ENCODE measurements around the gene RBM38.

DNA sequence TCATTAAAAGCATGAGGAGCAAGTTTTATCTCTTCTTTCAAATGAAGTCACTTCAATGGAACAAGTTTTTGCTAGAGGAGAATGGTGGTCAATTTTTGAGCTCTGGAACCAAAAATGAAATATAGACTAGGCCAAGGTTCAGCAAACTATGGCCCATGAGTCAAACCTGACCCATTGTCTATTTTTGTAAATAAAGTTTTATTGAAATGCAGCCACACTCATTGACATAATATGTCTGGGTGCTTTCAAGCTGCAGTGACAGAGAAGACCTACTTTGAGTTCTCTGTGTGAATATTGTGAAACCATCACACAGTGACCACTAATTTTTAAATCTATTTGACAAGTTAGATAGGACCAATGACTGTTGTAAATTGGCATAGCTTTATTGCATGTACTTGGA lies 26.7 kb upstream of the RBM38 start:
- no peak for TF ChIP-seq MXI1 (IDR thresholded peaks at IDR 0.05; ENCODE audit: low read depth, low read length)
- TF ChIP-seq ZNF274 (IDR thresholded peaks at IDR 0.05; ENCODE audit: insufficient read depth, insufficient read length): no peak
- TF ChIP-seq, protein P1, sequence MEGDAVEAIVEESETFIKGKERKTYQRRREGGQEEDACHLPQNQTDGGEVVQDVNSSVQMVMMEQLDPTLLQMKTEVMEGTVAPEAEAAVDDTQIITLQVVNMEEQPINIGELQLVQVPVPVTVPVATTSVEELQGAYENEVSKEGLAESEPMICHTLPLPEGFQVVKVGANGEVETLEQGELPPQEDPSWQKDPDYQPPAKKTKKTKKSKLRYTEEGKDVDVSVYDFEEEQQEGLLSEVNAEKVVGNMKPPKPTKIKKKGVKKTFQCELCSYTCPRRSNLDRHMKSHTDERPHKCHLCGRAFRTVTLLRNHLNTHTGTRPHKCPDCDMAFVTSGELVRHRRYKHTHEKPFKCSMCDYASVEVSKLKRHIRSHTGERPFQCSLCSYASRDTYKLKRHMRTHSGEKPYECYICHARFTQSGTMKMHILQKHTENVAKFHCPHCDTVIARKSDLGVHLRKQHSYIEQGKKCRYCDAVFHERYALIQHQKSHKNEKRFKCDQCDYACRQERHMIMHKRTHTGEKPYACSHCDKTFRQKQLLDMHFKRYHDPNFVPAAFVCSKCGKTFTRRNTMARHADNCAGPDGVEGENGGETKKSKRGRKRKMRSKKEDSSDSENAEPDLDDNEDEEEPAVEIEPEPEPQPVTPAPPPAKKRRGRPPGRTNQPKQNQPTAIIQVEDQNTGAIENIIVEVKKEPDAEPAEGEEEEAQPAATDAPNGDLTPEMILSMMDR (IDR thresholded peaks at IDR 0.05 in 2 of 3, conservative IDR thresholded peaks at IDR 0.05 in 1 of 3; ENCODE audit: control insufficient read depth in 2 of 3, extremely low read depth in 1 of 3, insufficient read depth in 1 of 3, low read depth in 3 of 3, low read length in 3 of 3): no peak
- TF ChIP-seq RFX5 (IDR thresholded peaks at IDR 0.05; ENCODE audit: low read depth, low read length): no peak
- no peak for TF ChIP-seq NR2F1 (conservative IDR thresholded peaks at IDR 0.05)
- no peak for TF ChIP-seq CREM (IDR thresholded peaks at IDR 0.05; ENCODE audit: low read depth)

All from GM12878 (cell line).